HT1080 (cell line): ENCODE measurements around the gene DUOXA2. TPM values are rescaled to one million over a fixed set of nuclear protein-coding genes. Genes with fewer than 3 reads are reported as not detected.
"Not testable (repeated sequence)": the region's sequence is repeated elsewhere in the genome, so short reads cannot be mapped to it uniquely, and the experiment has no call there.

Experiments
- DNase-seq: peaks from one replicate; pipeline ENCODE4 v3.0.0-alpha.2; 2015; ENCODE audit warnings: low read depth
- total RNA-seq: library from RNA; depleted of rRNA; stranded (reverse); fragments of >200 nt; shearing (Covaris generic); gene quantifications from 2 replicates; pipeline ENCODE4 v1.2.3, GENCODE V29; 2014

Gene DUOXA2
- total RNA-seq, 1 experiment from 2014 or later = not detected

DNA sequence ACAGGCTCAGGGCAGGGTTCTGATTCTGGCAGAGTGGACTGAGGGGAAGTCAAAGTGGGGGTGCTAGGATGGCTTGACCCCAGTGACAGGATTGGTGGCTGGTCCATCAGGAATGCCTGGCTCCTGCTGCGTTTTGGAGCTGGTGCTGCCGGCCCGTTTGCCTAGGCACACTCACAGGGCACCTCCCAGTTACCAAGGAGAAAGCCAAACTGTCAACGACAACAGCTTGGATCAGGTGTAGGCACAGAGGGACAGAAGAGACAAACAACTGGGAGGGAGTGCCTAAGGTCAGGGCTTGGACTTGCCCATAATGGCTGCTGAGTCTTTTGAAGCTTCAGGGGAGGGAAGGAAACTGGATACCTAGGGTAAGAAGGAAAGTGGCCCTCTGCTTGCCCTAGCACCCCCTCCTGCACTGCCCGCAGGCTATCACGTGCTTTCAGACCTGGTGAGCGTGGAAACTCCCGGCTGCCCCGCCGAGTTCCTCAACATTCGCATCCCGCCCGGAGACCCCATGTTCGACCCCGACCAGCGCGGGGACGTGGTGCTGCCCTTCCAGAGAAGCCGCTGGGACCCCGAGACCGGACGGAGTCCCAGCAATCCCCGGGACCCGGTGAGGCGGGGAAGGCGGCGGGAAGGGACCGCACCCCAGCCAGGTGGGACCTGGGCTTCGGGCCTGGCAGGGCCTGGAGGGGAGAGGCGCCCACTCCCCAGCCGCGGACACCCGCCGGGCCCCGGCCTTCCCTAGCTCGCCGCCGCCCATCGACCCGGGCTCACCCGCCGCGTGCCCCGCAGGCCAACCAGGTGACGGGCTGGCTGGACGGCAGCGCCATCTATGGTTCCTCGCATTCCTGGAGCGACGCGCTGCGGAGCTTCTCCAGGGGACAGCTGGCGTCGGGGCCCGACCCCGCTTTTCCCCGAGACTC, 20.8 kb downstream of the DUOXA2 start:
- DNase-seq = no peak

DNA sequence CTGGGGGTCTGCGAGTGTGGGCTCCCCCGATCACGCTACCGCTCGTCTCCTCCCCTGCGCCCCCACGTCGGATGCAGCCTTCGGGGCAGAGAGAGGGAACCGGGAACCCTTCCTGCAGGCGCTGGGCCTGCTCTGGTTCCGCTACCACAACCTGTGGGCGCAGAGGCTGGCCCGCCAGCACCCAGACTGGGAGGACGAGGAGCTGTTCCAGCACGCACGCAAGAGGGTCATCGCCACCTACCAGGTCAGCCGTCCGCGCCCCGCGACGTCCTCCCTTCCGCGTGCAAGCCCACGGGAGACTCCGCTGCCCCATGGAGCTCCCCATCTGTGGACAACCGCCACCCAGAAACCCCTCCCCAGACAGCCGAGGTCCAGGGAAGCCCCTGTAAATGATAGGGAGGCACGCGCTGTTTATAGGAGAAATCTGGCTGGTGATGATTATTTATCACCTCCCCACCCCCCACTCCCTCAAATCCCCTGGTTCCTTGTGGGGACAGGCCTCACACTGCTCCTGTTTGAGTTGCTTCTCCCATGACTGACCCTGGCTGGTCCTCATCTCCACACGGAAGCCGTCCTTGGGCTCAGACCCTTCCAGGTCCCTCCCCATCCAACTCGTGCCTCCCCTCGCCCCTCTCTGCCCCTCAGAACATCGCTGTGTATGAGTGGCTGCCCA, 21.7 kb downstream of the DUOXA2 start:
- DNase-seq = not testable (repeated sequence)

DNA sequence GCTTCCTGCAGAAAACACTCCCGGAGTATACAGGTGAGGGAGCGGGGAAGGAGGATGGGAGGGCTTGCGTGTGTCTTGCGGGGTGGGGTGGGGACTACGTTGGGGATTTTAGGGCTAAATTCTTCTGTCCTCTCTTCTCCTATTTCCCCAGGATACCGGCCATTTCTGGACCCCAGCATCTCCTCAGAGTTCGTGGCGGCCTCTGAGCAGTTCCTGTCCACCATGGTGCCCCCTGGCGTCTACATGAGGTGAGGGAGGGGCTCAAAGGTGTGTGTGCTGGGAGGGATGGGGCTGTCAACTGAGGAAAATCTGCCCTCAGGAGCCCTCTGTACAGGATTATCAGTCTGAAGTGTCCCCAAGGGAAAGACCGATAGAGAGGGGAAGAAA, 22.2 kb downstream of the DUOXA2 start:
- no peak for DNase-seq

GRCh38 chr15:45137703-45138102, 23.6 kb downstream of the DUOXA2 start:
- DNase-seq = no peak

DNA sequence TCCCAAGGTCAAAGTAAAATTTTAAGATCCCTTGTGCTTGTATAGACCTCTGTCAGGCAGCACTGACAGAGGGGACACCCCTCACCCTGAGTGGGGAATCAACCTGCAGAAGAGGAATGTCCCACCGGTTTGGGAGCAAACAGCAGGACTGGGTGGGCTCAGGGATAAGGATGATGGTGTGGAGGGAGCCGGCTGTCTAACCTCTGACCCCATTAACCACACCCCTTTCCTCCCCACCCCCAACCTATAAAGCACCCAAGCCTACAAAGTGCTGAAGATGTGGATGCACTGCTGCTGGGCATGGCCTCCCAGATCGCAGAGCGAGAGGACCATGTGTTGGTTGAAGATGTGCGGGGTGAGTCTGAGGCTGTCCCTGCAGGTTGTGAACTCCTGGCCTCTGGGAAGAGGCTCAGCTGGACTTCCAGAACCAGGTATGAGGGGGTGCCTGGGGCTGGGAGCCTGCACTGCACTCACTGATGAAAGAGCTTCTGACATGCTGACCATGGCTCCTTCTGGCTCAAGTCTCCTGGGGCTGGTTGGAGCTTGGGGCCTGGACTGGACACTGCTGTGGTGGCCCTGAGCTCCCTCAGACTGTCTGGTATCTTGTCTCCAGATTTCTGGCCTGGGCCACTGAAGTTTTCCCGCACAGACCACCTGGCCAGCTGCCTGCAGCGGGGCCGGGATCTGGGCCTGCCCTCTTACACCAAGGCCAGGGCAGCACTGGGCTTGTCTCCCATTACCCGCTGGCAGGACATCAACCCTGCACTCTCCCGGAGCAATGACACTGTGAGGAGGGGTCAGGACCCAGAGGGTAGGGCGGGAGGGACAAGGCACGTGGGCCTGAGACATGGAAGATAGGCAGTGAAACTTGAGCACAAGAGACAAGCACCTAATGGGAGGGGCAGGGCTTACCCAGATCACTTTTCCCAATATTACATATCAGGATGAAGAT, 25.0 kb downstream of the DUOXA2 start:
- DNase-seq = no peak

DNA sequence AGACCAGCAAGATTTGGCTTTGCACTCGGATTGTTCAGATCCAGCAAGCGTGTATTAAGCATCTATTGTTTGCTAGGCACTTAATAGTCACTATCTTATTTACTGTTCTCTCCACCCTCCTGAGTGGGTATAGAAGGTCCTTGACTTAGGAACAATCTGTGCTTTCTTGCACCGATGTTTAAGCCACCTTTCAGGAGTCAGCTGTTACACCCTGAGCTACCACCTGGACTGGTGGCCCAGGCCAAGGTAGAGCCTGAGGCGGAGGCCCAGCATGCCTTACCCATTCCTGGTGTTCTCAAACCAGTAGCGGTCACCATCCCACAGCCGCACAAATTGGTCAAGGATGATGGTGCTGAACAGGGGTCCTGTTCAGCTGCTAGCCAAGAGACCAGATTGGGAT, 25.6 kb downstream of the DUOXA2 start:
- DNase-seq = no peak

DNA sequence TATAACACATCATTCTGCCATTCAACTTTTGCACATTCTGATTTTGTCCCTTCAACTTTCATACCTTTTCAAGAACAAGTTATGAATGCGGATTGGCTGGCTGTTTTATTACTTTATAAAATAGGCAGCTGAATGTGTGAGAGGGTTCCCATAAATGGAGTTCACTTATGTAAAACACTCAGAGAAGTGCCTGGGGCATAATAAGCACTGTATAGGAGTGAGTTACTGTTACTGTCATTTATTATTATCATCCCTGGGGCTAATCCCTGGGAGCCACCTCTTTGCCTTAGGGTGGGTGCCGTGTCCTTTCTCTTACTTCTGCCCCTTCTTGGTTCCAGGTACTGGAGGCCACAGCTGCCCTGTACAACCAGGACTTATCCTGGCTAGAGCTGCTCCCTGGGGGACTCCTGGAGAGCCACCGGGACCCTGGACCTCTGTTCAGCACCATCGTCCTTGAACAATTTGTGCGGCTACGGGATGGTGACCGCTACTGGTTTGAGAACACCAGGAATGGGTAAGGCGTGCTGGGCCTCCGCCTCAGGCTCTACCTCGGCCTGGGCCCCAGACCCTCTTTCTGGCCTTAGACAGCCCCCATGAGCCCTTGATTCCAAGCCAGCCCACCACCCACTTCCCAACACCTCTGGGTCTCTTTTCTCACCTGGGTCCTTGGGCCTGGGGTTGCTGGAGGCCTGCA, 26.6 kb downstream of the DUOXA2 start:
- no peak for DNase-seq

DNA sequence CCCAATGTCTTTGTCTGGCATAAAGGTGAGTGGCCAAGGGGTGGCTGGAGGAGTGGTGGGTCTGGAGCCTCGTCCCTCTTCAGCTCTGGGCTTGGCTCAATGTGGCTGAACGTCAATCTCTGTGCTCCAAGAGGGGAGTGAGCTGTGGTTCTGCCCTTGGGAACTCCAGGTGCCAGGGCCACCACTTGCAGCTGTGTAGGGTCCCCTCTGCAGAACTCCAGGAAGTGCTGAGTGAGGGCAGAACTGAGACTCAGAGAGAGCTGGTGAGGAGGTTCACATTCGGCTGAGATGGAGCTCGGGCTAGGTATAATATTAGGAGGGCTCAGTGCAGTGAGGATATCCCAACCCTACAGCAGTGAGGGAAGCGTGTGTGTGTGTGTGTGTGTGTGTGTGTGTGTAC, 27.3 kb downstream of the DUOXA2 start:
- DNase-seq = no peak

- DNase-seq = no peak
Measured at GRCh38 chr15:45143056-45143455, 28.9 kb downstream of the DUOXA2 start.

DNA sequence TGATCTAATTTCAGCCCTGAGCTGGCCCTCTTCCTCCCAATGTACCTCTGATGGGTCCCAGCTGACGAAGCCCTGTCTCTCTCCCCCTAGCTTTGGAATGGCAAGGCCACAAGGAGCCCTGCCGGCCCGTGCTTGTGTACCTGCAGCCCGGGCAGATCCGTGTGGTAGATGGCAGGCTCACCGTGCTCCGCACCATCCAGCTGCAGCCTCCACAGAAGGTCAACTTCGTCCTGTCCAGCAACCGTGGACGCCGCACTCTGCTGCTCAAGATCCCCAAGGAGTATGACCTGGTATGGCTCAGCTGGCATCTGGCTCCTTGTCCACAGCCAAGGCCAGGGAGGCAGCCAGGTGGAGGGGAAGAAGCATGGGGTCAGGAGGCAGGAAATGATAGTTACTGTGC, 29.8 kb downstream of the DUOXA2 start:
- no peak for DNase-seq

DNA sequence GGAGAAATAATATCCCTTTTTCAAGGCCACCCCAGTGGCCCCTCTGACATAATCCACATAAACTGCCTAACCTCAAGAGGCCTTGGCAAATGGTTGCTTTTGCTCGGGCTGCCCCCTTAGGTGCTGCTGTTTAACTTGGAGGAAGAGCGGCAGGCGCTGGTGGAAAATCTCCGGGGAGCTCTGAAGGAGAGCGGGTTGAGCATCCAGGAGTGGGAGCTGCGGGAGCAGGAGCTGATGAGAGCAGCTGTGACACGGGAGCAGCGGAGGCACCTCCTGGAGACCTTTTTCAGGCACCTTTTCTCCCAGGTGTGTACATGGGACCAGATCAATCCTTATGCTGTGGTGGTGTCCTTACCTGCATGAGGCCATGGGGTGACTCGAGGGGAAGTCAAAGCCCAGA, 30.6 kb downstream of the DUOXA2 start:
- DNase-seq = no peak

DNA sequence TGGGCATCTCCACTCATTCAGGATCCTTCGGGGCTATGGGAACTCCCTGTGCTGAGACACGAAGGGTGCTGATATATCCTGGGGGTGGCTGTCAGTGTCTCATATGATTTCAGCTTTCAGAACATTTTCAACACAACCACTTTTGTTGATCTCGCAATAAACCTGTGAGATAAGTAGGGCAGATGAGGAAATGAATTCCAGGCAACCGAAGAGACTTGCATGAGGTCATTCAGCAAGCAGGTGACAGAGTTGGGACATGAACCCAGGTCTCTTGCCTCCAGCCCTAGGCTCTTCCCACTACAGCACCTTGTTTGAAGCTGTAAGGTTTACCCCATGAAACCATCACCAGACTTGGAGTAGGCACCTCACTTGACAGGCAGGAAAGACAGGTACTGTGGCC, 32.3 kb downstream of the DUOXA2 start:
- no peak for DNase-seq

DNA sequence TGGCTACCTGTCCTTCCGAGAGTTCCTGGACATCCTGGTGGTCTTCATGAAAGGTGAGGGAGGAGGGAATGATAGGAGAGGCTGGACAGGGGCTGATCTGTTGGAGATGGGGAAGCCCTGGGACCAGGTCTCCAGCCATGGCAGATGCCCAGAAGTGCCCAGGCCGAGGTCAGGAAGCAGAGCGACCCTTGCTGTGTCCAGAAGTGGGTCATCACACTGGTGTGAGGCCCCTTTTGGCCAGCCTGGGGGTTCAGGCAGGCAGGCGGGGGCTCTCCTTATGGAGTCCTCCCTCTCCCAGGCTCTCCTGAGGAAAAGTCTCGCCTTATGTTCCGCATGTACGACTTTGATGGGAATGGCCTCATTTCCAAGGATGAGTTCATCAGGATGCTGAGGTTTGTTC, 33.5 kb downstream of the DUOXA2 start:
- no peak for DNase-seq

DNA sequence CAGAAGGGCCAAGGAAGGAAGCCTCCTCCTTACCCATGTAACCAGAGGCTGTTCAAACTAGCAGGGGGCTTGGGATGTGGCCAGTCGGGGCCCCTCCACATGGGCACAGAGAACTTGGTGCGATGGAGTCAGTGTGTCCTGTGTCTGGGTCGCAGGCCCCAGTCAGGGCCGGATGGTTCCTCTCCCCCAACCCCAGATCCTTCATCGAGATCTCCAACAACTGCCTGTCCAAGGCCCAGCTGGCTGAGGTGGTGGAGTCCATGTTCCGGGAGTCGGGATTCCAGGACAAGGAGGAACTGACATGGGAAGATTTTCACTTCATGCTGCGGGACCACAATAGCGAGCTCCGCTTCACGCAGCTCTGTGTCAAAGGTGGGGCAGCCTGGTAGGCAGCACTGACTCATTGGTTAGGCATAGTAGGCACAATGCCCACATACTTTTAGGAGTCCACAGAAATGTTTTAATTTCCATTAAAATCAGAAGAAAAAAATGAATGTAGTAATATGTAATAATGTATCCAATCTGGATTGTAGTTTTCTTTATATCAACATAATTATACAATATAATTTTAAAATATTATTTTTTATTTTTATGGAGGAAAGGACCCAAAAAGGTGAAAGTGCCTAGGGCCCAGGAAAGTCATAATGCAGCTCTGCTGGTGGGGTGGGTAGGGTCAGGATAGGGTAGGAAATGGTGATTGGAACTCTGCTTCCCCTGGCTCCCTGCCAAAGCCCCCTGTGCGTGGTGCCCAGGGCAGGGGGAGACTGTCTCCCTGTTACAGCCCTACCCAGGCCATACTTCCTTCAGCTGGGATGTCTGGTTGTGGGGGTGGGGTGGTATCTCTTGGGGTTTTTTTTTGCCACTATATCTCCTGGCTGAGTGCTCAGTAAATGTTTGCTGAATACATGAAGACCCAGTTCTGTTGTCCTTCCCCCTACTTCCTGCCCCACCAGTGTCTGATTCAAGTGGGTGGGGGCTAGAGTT, 34.2 kb downstream of the DUOXA2 start:
- no peak for DNase-seq

- no peak for DNase-seq
Measured at GRCh38 chr15:45149060-45149459, 34.9 kb downstream of the DUOXA2 start.

DNA sequence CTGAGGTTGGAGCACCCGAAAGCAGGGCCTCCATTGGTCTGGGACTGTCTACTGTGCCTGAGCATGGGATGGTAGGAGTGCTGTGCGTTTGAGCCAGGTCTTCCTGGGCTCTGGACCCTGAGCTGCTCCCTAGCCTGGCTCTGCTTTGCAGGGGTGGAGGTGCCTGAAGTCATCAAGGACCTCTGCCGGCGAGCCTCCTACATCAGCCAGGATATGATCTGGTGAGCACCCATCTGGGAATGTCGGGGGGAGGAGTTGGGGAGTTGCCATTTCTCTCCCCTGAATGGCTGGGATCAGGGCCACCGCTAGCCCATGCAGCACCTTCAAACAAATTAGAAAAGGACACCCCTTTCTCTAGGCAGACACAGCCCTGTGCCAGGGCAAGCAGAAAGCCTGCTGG, 36.4 kb downstream of the DUOXA2 start:
- no peak for DNase-seq

GRCh38 chr15:45150997-45151396, 36.9 kb downstream of the DUOXA2 start:
- DNase-seq = no peak

DNA sequence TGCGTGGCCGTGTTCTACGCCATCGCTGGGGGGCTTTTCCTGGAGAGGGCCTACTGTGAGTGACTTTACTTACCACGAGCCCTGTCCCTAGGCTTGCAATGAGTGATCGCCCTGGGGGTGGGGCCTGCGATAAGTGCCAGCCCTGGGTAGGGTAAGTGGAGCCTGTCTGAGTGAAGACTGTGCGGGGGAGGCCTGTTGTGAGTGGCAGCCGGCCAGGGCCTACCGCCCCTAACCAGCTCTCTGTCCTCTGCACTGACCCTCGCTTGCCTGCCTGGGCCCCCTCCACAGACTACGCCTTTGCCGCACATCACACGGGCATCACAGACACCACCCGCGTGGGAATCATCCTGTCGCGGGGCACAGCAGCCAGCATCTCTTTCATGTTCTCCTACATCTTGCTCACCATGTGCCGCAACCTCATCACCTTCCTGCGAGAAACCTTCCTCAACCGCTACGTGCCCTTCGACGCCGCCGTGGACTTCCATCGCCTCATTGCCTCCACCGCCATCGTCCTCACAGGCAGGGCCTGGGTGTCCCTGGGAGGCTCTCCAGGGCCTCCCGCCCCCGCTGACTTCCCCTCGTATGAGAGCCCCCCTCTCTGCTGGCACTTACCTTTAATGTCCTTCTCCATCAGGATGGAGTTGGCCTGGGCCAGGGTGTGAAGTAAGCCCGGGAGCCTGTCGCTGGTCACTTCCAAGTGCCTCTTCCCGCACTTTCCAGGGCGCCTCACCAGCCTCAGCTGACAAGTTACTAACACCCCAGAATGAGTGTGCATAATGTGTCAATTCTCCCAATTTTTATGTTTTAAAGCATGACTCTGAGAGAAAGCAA, 38.1 kb downstream of the DUOXA2 start:
- DNase-seq = no peak

GRCh38 chr15:45155739-45156138, 41.6 kb downstream of the DUOXA2 start:
- DNase-seq = no peak
